GM13976 (cell line): ENCODE measurements around the gene RASGEF1C.

Source experiments
- DNase-seq: peaks from one replicate; pipeline ENCODE4 v3.0.0; 2012; ENCODE audit warnings: low spot score
- in situ Hi-C: fragments of 300-500 bp; cut with MboI; formaldehyde crosslinking; loops from one replicate; pipeline ENCODE4 v1.12.0; 2022; ENCODE audit warnings: low sequenced_read_pairs, mixed read lengths, inconsistent platforms; ENCODE audit not compliant: unreplicated experiment
- TF ChIP-seq, protein P1 (sequence below): IDR thresholded peaks from 2 replicates; pipeline ENCODE4 v1.5.1; 2012; ENCODE audit warnings: borderline replicate concordance, mild to moderate bottlenecking; ENCODE audit not compliant: insufficient read depth; ENCODE audit errors: extremely low read depth, missing control alignments, control extremely low read depth

RASGEF1C gene

DNA sequence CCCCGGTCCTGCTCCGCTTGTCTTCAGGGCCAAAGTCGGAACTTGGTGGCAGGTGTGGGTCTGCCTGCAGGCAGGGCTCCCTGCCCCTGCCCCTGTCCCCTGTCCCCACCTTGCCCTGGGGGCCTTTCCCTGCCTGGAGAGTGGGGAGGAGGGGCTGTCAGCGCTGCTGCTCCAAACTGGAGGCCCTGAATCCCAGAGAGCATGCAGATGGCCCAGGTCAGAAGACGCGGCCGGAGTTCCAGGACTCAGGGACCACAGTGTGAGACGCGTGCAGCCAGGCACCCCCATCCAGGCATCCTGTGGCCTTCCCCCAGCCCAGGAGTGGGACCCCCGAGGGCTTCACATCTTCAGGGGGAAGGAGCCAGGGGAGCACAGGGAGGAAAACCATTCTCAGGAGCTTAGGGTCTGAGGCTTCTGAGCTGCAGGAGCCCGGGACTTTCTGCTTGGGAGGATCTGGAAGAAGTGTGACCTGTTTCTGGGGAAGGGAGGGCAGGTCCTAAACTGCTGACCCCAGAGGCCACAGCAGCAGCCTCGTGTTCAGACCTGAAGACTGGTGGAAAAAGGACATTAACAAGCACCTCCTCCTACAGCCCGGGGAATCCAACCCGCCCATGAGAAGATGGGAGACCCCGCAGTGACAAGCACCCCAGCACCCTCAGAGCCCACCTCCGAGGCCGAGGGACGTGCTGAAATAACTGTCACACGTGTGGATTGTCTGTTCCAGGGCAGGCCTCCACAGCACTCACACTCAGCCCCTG, 38.0 kb downstream of the RASGEF1C start:
- no peak for DNase-seq
- TF ChIP-seq, protein P1, sequence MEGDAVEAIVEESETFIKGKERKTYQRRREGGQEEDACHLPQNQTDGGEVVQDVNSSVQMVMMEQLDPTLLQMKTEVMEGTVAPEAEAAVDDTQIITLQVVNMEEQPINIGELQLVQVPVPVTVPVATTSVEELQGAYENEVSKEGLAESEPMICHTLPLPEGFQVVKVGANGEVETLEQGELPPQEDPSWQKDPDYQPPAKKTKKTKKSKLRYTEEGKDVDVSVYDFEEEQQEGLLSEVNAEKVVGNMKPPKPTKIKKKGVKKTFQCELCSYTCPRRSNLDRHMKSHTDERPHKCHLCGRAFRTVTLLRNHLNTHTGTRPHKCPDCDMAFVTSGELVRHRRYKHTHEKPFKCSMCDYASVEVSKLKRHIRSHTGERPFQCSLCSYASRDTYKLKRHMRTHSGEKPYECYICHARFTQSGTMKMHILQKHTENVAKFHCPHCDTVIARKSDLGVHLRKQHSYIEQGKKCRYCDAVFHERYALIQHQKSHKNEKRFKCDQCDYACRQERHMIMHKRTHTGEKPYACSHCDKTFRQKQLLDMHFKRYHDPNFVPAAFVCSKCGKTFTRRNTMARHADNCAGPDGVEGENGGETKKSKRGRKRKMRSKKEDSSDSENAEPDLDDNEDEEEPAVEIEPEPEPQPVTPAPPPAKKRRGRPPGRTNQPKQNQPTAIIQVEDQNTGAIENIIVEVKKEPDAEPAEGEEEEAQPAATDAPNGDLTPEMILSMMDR = no peak
- in situ Hi-C loops = no loop called here

DNA sequence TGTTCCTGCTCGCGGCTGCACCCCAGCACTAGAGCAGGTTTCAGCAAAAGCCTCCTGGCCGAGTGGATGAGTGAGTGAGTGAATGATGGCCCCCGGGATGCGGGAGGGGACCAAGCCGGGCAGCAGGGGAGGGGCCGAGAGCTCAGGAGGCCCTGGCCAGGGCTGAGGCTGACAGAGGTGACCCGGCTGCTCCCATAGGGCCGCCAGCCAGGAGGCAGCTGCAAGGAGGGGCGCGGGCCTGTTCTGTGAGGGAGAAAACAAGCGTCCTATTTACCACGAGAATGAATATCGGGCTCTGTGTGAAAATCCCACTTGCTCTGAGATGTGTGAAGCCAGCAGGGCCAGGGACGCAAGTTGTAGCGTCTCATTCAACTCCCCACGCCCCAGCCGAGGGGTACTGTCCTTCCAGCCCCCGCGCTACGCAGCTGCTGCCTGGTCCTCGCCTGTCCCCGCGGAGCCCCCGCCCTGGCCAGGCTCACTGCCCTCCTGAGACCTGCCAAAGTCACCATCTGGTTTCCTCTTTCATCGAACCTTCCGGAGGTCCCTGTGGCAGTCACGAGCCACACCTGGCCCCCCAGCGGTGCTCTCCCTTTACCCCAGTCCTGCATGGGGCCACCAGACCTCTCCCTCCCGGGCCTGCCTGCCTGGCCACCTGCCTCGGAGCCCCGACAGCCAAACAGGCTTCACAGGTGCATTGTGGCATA, 38.8 kb downstream of the RASGEF1C start:
- TF ChIP-seq, protein P1 = no peak
- DNase-seq = no peak
- in situ Hi-C loops = no loop called here

DNA sequence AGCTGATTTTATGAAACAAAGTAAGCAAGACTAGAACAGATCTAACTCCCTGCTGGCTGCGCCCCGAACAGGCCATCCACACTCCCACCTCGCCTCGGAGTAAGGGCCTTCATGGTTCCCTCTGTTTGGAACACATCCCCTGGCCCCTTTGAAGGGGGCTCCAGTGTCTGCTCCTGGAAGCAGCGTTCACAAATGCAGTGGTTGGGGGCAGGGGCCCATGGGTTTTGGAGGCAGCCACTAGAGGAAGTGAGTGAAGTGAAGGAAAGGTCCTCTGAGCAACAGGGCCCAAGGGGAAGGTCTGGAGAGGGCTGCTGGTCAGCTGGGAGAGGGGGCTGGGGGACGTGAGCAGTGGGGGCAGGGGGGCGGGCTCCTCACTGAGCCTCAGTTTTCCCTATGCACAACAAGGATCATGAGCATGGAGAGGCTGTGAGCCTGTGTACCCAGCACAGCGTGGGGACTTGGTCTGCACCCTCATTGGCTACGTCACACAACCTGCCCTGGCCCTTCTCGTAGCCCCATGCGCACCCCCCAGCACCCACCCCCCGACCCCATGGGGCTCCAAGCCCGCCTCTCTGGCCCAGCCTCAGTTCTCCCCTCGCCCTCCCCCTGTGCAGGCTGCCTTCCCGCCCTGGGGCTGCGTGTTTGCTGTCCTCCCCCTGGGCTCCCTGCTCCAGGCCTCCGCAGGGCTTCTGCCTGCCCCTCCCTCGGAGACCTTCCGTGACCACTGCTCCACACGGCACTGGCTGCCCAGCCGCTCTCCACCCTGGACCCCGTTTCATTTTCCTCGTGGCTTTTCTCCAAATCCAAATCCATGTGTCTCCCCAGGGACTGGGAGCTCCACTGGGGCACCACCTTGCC, 39.5 kb downstream of the RASGEF1C start:
- in situ Hi-C loops = no loop called here
- no peak for DNase-seq
- TF ChIP-seq, protein P1 = no peak

DNA sequence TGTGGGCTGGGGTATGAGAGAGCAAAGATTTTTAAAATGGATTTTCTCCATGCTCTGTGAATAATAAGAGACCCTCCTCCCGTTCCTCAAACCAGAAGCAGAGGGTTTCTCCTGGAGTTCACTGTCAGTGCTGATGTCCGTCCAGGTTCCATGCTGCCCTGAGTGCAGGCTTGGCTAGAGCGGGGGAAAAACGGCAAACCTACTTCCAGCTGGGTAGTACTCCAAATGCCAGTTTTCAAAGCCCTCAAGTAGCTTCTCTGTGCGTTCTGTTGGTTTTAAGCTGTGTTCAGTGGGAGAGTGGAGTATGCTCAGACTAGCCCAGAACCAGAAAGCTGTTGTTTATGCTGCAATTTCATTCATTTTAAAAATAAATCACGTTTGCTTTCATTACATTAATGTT, 40.3 kb downstream of the RASGEF1C start:
- in situ Hi-C loops = no loop called here
- TF ChIP-seq, protein P1 = no peak
- DNase-seq = no peak

DNA sequence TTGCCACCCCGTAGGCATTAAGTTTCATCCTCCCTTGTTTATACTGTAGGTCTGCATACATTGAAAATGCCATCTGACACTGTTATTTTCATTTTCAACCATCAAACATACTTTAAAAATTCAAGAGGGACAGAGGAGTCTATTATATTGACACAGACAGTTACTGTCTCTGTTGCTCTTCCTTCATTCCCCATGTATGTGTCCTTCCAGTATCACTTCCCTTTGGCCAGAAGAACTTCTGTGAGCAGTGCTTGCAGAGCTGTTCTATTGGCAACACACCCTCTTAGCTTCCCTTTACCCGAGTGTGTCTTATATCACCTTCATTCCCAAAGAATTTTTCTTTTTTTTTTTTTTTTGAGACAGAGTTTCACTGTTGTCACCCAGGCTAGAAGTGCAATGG, 42.8 kb downstream of the RASGEF1C start:
- in situ Hi-C loops = no loop called here
- DNase-seq = no peak
- TF ChIP-seq, protein P1 = no peak

DNA sequence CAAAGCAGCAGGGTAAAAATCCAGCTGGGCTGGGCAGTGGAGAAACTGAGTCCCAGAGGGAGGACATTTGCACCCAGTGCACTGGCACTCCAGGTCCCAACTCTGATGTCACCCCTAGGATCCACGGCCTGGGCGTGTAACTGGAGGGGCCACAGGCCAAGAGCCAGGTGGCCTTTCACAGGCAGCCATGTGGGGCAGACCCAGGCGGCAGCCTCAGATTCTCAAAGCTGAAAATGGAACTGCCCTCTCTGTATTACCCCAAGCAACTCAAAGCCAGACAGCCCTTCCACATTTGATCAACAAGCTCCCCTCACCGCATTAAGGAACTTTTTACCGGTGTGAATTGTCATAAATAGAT, 46.7 kb downstream of the RASGEF1C start:
- TF ChIP-seq, protein P1 = no peak
- DNase-seq = peak; percentile 11
- in situ Hi-C loops = no loop called here
